NCI-H1694 treated with DMSO at 0.1 percent for 48 hours (cell line): ENCODE results near the gene SLC27A1.
A peak's percentile ranks its signal among the peaks of the same experiment; 100 is the strongest.
"Not testable (repeated sequence)": the region's sequence is repeated elsewhere in the genome, so short reads cannot be mapped to it uniquely, and the experiment has no call there.

Experiments used
- DNase-seq: peaks from one replicate; lab custom pipeline; 2025; lab: John Stamatoyannopoulos, UW

The SLC27A1 gene

DNA sequence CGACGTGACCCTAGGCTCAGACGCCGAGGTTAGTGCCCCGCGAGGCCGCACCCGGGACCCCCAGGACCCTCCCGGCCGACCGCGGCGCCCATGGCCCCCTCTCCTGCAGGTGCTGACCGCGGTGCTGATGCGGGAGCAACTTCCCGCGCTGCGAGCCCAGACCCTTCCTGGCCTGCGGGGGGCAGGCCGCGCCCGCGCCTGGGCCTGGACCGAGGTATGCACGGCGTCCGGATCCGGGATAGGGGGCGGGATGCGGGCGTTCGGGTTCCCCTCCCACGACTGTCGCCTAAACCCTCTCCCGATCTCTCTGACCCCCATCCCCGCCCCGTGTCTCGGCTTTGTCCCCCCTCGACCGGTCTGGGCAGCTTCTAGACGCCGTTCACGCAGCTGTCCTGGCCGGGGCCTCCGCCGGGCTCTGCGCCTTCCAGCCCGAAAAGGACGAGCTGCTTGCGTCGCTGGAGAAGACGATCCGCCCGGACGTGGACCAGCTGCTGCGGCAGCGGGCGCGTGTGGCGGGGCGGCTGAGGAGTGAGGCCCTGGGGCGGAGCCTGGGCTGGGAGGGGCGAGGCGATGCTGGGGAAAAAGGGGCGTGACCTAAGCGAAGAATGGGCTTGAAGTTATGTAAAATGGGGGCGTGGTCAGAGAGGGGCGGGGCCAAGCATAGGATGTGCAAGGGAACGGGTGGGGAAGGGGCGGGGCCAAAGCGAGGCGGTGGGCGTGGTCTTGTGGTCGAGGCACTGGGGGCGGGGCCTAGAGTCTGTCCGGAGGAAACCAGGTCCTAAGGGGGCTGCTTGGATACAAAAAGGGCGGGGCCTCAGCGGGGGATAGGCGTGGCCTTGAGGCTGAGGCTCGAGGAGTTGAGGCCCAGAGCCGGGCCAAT lies 69.2 kb downstream of the SLC27A1 start:
- peak; percentile 55 for DNase-seq

DNA sequence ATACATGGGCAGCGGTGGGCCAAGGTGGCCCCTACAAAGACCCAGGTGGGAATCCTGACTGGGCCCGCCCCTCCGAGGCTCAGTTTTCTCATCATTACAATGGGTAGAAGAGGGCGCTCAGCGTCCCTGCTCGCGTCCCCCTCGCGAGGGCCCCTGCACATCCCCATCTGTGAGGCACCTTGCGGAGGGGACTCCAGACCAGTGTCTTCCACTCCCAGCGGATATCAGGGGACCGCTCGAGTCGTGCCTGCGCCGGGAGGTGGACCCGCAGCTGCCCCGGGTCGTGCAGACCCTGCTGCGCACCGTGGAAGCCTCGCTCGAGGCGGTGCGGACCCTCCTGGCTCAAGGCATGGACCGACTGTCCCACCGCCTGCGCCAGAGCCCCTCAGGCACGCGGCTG lies 69.8 kb downstream of the SLC27A1 start:
- DNase-seq, result no peak

DNA sequence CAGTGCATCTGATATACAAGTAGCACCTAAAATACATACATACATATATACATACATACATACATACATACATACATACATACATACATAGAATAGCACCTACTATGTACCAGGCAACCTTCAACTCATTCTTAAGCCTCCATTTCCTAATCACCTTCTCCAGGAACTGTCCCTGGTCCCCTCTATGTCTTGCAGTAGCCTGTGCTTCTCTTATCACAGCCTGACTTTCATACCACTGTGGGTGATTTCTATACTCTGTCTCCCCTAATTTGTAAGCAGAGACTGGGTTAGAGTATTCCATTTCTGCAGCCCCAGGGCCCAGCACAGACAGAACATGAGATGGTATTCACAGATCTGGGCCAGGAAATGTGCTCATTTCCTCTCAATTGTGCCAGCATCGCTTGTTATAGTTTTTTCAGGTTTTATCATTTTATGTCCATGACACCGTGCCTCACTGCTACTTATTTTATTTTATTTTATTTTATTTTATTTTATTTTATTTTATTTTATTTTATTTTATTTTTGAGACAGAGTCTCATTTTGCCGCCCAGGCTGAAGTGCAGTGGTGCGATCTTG lies 70.9 kb downstream of the SLC27A1 start:
- no peak for DNase-seq

DNA sequence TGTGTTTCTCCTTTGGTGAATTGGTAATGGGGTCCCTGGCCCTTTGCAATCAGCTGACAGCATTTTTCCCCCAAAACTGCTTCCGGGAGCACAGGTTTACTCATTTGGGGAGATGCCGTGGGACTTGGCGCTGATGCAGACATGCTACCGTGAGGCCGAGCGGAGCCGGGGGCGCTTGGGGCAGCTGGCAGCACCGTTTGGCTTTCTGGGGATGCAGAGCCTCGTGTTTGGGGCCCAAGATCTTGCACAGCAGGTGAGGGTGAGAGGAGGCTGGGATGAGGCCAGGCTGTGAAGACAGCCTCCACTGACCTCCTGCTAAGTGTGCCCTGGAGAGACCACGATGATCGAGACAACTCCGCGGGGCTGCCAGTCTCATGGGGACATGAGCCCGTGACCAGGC lies 71.7 kb downstream of the SLC27A1 start:
- no peak for DNase-seq

DNA sequence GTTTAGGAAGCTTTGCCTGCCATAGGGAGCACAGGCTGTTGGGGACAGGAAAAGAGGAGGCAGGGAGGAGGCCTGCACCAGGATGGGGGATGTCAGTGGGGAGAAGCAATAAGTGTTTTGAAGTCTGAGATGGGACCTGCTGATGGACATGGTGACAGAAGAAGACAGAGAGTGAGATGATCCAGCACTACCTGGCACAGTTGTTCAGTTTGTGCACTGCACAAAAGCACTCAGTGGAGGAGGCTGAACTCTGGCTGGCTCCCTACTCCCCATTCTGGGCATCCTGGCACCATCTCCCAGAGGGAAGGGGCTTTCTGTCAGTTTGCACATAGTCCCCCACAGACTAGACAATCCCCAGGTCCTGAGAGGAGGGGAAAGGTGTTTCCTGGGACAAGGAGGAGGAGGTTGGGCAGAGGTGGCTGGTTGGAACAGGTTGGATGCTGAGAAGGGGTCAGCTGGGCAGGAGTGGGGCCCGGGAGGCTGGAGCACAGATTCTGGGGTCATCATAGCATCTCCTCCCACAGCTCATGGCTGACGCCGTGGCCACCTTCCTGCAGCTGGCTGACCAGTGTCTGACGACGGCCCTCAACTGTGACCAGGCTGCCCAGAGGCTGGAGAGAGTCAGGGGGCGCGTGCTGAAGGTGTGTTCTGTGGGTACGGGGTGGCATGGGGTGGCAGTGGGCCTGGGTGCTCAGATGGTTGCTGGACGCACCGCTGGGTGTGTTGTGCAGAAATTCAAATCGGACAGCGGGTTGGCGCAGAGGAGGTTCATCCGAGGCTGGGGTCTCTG lies 72.7 kb downstream of the SLC27A1 start:
- DNase-seq, result no peak

DNA sequence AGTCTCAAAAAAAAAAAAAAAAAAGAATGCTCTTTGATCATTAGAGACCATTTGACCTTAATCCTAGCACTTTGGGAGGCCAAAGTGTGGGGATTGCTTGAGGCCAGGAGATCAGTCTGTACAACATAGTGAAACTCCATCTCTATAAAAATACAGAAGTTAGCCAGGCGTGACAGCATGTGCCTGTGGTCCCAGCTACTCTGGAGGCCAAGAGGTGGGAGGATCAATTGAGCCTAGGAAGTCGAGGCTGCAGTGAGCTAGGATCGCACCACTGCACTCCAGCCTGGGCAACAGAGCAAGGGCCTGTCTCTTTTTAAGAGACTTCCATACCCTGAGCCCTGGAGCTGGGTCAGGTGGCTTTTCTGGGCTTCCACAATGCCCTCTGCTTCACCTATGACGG lies 73.7 kb downstream of the SLC27A1 start:
- no peak for DNase-seq

DNA sequence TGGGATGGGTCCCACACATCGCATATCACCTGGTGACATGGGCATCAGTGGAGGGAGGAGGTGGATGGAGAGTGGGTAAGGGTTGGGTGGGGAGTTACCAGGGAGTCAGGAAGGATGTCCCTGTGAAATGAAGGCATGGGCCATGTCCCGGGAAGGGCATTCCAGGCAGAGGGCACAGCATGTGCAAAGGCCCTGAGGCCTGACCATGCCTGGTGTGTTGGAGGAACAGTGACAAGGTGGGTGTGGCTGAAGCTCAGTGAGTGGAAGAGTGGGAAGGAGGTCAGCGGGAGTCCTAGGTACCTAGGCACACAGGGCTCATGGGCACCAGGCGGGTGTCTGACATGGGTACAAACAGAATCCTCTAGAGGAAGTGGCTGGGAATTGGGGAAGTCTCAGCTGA lies 74.1 kb downstream of the SLC27A1 start:
- DNase-seq, result no peak

DNA sequence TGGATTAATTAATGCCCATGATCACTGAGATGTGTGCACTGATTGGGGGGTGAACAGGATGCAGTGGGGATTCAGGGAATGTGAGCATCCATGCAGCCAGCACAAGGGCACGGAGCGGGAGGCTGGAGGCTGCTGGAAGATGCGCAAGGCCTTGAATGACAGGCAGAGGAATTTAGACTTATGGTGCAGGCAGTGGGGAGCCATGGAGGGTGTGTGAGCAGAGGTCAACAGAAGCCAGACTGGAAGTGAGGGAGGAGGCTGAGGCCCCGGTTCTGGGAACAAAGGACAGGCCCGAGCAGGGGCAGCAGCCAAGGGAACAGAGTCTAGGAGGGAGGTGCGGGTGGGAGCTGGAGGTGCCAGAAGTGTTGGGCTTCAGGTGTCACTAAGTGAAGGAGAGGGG lies 77.8 kb downstream of the SLC27A1 start:
- no peak for DNase-seq

DNA sequence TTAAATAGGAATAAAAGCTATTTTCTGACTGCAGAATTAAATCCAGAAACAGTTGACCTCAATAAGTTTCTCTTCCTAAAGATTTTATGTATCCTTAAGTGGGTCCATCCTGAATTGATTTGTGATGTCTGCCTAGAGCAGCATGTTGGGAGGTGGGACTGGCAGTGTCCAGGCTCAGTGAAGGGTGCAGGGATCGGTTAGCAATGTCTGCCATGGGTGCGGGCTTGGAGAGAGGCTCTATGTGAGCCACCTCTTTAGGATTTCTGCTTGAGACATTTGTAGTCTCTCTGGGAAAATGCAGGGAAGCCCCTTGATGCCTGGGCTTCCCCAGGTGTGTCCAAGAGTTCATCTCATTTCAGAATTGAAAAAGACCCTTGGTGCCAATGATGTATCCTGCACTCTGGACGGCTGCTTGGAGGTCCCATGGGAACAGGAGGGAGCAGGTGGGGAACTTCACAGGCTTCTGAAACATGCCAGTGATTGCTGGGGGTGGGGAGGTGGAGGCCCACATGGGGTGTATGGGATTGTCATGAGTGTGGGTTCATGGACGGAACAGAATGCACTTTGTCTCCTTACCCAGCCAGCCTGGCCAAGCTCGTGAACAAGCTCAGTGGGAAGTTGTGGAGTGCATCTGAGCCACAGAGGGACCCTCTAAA lies 78.9 kb downstream of the SLC27A1 start:
- DNase-seq, result no peak

DNA sequence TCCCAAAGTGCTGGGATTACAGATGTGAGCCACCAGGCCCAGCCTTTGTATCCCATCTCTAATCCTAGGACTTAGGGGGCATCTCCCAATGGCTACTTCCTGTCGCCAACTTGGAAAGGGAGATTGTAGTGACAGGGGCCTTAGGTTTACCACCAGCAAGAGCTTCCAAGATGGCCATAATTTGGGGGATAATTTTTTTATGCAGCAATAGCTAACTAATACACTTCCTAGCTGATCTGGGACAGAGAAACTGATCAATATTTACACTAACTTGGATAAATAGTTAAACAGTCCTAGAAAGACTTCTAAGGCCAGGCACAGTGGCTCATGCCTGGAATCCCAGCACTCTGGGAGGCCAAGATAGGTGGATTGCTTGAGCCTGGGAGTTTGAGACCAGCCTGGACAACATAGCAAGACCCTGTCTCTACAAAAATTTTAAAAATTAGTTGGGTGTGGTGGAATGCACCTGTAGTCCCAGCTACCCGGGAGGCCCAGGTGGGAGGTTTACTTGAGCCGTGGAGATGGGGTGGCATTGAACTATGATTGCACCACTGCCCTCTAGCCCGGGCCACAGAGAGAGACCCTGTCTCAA lies 79.8 kb downstream of the SLC27A1 start:
- DNase-seq, result no peak

DNA sequence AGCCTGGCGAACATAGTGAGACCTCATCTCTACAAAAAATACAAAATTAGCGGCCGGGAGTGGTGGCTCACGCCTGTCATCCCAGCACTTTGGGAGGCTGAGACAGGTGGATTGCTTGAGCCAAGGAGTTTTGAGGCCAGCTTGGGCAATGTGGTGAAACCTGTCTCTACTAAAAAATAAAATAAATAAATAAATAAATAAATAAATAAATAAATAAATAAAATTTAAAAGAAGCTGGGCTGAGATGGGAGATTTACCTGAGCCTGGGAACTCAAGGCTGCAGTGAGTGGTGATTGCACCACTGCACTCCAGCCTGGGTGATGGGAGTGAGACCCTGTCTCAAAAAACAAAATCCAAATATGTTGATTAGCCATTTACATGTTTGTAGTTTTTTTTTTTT lies 82.4 kb downstream of the SLC27A1 start:
- DNase-seq, result not testable (repeated sequence)

DNA sequence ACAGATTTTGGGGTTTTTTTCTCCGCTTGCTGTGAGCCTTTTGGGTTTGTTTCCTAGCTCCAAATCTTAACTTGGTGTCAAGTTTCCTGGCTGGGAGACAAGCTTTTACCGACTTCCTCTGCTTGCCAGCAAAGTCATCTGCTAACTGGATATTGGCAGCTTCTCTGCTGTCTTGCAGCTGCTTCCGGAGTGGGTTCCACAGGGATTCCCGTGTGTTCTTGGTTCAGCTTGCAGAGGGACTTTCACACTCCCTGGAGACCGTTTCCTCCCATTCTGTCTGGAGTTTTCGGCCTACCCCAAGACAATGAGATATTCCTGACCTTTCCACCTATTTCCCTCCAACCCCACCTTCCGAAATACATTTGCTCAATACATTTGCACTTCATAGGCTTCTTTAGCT lies 82.9 kb downstream of the SLC27A1 start:
- DNase-seq, result peak; percentile 23

DNA sequence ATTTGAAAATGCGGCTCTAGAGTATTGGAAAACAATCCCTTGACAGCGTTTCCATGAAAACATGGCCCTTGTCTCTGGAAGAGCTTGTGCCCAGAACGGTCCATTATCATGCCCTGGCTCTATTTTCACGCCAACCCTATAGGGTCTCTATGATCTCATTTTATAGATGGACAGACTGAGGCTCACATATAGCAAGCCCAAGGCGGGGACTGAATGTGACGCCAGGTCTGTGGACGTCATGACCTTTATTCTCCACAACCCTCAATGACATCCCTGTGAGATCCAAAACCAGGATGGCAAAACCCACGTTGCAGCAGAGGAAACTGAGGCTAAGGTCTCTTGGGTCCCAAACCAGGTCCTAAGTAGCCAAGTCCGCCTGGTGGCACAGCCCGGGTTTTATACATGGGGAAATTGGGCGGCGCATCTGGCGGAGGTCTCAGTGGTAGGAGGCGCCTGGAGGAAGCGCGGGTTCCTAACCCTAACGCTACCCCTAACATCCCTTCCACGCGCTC lies 84.7 kb downstream of the SLC27A1 start:
- no peak for DNase-seq

DNA sequence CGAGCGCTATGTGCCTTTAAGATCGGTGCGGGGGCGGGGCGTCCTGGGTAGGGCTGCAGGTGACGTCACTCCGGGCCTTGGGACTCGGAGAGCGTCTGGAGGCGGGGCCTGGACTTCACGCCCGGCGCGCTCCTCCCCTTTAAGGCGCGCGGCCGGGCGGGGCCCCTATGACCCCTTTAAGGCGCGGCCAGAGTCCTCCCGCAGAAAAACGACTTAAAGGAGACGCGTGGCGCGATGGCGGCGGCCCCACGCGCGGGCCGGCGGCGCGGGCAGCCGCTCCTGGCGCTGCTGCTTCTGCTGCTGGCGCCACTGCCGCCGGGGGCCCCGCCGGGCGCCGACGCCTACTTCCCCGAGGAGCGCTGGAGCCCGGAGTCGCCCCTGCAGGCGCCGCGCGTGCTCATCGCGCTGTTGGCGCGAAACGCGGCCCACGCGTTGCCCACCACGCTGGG lies 85.2 kb downstream of the SLC27A1 start, which contains the start of gene COLGALT1:
COLGALT1 (plus strand) TSS at position 170 of the 449 bp plus-strand sequence; CDS start at position 235, 65 bp downstream.
- DNase-seq, result peak; percentile 84
